Measurements from ENCODE around the gene ARHGAP27.
"Not testable (repeated sequence)": the region's sequence is repeated elsewhere in the genome, so short reads cannot be mapped to it uniquely, and the experiment has no call there.

ARHGAP27 gene

GRCh38 chr17:45447650-45448049, 15.0 kb upstream of the ARHGAP27 start:
- DNase-seq (ENCODE audit: low read depth in 2 of 2), result not testable (repeated sequence)

GRCh38 chr17:45446872-45447625, 14.4 kb upstream of the ARHGAP27 start:
- DNase-seq (ENCODE audit: low read depth in 2 of 2), result not testable (repeated sequence)

DNA sequence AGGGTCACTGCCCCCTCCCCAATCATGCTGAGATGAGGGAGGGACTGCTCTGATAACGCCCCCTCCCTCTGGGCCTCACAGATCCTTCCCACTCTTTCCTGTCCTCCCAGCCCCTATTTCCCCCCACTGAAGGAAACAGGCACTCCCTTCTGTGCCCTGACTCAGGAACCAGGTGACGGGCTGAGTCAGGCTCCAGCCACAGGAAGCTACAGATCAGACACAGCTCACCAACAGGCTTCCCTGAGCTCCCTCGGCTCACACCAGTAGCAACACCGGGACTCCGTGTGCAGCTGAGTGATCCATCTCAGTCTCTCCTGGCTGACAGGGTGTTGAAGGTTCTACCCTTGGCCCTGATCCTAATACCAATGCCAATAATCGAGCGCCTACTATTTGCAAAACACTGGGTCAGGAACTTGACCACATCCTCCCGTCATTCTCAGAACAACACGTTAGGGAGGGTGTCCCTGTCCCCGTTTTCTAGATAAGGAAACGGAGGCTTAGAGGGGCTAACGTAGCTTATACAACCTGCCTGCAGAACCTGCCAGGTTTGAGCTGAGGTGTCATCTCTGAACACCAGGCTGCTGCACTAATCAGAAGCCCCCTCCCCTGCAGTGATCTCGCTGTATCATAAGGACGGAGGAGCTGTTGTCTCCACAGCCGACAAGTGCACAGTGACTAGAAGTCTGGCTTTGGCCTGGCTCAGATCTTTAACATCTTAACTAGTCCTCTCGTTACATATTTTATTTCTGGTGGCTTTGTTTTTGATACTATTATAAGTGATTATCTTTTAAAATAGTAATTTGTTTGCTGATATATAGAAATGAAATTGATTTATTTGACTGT, 13.5 kb upstream of the ARHGAP27 start:
- not testable (repeated sequence) for DNase-seq (ENCODE audit: low read depth in 2 of 2)

- DNase-seq (ENCODE audit: low read depth in 2 of 2), result not testable (repeated sequence)
Observed at GRCh38 chr17:45444856-45445820, 12.5 kb upstream of the ARHGAP27 start.

GRCh38 chr17:45444301-45444700, 11.6 kb upstream of the ARHGAP27 start:
- DNase-seq (ENCODE audit: low read depth in 2 of 2), result not testable (repeated sequence)

- not testable (repeated sequence) for DNase-seq (ENCODE audit: low read depth in 2 of 2)
Observed at GRCh38 chr17:45443371-45444260, 10.9 kb upstream of the ARHGAP27 start.

- DNase-seq (ENCODE audit: low read depth in 2 of 2), result no peak
Observed at GRCh38 chr17:45441526-45442310, 9.0 kb upstream of the ARHGAP27 start.

DNA sequence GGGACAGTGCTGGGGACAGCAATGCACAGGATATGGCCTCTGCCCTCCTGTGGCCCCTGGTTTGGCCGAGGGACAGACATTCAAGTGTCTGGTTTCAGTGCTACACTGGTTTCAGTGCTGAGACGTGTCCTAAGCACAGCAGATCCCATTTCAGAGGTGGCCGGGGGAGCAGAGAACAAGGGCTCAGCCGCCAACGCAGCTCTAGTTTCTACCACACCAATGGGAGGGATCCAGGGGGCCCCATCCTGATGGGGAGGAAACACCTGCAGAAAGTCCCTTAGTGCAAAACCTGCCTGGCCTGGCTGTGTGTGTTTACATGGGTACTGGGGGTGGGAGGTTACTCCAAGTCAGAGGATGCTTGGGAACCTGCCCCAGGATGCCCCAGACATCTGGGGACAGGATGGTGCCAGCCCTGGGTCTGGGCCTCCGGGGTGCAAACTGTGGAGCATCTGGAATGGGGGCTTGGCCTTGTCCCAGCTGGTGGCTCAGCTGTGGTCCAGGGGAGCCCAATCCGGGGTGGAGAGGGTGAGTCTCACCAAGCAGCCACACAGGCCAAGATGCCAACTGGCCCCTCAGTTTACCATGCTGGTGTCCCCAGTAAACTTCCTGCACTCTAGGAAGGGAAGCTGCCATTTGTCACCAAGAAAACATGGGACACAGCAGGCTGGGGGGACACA, 8.3 kb upstream of the ARHGAP27 start:
- not testable (repeated sequence) for DNase-seq (ENCODE audit: low read depth in 2 of 2)

DNA sequence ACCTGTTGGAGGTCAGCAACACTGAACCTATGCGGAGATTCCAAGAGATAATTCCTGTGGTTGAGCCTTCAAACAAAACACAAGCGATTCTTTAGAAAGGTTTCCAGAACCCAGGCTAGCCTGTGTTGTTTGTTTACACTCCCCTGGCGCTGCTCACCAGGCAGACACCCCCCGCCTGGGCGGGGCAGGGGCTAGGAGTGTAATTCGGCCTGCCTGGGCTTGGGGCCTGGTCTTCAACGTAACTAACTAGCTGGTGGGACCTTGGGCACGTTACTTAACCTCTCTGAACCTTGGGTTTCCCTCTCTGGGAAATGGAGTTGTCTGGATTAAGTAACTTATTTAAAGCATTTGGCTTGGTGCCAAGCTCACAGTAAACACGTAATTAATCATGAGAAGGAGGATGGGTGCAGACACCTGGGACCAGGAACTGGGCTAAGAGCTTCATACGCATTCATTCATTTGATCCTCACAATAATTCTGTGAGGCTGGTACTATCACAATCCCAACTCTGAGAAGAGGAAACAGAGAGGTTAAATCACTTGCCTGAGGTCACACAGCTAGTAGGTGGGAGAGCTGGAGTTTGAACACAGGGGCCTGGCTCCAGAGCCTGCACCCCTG, 7.6 kb upstream of the ARHGAP27 start:
- no peak for DNase-seq (ENCODE audit: low read depth in 2 of 2)

DNA sequence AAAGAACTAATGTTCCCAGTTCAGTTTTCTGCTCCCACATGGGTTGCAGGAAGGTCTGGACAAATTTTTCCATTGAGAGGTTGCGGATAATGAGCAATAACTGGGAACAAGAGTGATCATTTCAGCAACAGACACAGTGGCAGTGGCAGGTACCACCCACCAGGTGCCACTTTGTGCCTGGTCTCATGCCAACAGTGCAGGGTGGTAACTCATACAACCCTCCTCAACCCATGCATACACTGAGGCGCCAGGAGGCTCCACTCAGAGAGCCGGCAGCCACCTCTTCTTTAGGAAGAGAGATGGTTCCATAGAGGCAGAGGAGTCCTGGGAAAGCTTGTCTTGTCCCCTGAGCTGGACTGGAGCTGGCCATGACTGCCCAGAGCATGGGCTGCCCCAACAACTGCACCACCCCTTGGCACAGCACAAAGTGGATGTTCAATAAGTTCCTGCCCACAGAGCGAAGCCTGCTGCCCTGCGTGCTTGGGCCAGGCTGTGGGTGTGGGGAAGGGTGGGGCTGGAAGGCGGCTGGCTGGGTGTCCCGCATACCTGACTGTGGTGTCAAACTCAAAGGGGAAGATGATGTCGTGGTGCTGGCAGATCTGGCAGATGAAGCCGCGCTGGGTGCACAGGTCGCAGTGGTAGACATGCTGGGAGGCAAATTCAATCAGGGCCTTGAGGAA, 6.4 kb upstream of the ARHGAP27 start:
- no peak for DNase-seq (ENCODE audit: low read depth in 2 of 2)

GRCh38 chr17:45437465-45438283, 5.0 kb upstream of the ARHGAP27 start:
- no peak for DNase-seq (ENCODE audit: low read depth in 2 of 2)

GRCh38 chr17:45436625-45437464, 4.2 kb upstream of the ARHGAP27 start:
- no peak for DNase-seq (ENCODE audit: low read depth in 2 of 2)

GRCh38 chr17:45436161-45436560, 3.5 kb upstream of the ARHGAP27 start:
- no peak for DNase-seq (ENCODE audit: low read depth in 2 of 2)

DNA sequence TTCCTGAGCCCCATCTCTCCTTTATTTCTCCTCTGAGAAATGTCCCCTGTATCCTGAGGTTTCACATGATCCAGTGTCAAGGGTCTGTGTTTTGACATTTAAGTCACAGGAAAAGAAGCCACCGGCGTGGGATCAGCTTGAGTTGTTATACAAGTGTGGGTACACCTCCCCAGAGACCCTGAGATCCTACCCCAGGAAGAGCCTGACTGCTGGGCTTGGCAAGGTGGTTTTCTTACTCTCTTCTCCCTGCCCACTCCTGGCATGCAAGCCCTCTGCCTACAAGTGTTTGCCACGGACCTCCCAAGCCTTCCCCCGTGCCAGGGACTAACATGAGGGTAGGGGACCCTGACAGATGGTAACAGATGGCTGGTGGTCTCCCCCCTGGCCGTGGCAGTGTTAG, 2.8 kb upstream of the ARHGAP27 start:
- no peak for DNase-seq (ENCODE audit: low read depth in 2 of 2)

- no peak for DNase-seq (ENCODE audit: low read depth in 2 of 2)
Observed at GRCh38 chr17:45433159-45433535, 477 bp upstream of the ARHGAP27 start.

Measured in stimulated activated CD8-positive, alpha-beta memory T cell treated with anti-CD3 and anti-CD28 coated beads, Interleukin-15, amount 100 ng/mL, for 4 hours (primary cell).